Measurements from ENCODE around the gene SLC9A5. TPM values are rescaled to one million over a fixed set of nuclear protein-coding genes. Genes with fewer than 3 reads are reported as not detected.

Gene SLC9A5
- total and polyA plus RNA-seq, 9 of the 15 experiments (the other 6 are each of a cell fraction or from before 2014, with no cell fraction given) = 0.06 to 3.1 (median 1.2) TPM

- TF ChIP-seq CUX1 (CRISPR knock-in tag; IDR thresholded peaks at IDR 0.05) (no peak), YY1 (IDR thresholded peaks at IDR 0.05; ENCODE audit: borderline replicate concordance in 1 of 3, control insufficient read depth in 1 of 3, extremely low read depth in 1 of 3, insufficient read depth in 3 of 3, insufficient read length in 1 of 3, insufficient replicate concordance in 2 of 3, low read depth in 1 of 3, low read length in 2 of 3) (no peak), ZBTB49 (CRISPR knock-in tag; IDR thresholded peaks at IDR 0.05; ENCODE audit: borderline replicate concordance) (no peak), ELK3 (CRISPR knock-in tag; IDR thresholded peaks at IDR 0.05) (no peak), GTF2B (IDR thresholded peaks at IDR 0.05; ENCODE audit: extremely low read depth, insufficient read length) (no peak), CHCHD3 (CRISPR knock-in tag; IDR thresholded peaks at IDR 0.05) (no peak), GTF2E2 (tag; IDR thresholded peaks at IDR 0.05) (no peak), BCOR (IDR thresholded peaks at IDR 0.05) (no peak), E2F6 (IDR thresholded peaks at IDR 0.05; ENCODE audit: borderline replicate concordance in 1 of 2, extremely low read depth in 1 of 2, insufficient read depth in 1 of 2, insufficient read length in 1 of 2, low read depth in 1 of 2, low read length in 1 of 2, poor library complexity in 1 of 2, severe bottlenecking in 1 of 2) (no peak), SMC3 (conservative IDR thresholded peaks at IDR 0.05; ENCODE audit: insufficient read depth, low read depth, low read length) (no peak), NR2C1 (IDR thresholded peaks at IDR 0.05) (no peak), NR2C1 (tag; IDR thresholded peaks at IDR 0.05) (no peak; the same call in 1 of the 2 replicates)
Observed at GRCh38 chr16:67241008-67241900, 7.5 kb upstream of the SLC9A5 start (continued).

Measured in K562 (cell line).